Measurements from ENCODE around the gene CFAP61. TPM values are rescaled to one million over a fixed set of nuclear protein-coding genes. Genes with fewer than 3 reads are reported as not detected.

Gene CFAP61
- total RNA-seq, 1 donor from 2014 or later = 0.45 TPM

- peak within 1 kb of the TSS; percentile 58 for H3K4me3 Mint-ChIP-seq
- peaks cover 80% of the 10 kb centered on the region for H3K27me3 Mint-ChIP-seq (ENCODE audit: low read depth)
- no peak for DNase-seq (ENCODE audit: low spot score in 2 of 2, unreplicated experiment in 2 of 2)
- peaks cover 8% of the 10 kb centered on the region for H3K4me1 Mint-ChIP-seq
- no peaks in the 10 kb centered on the region for H3K36me3 Mint-ChIP-seq
- TF ChIP-seq CTCF (IDR thresholded peaks at IDR 0.05; ENCODE audit: unreplicated experiment) = no peak
- no peaks in the 10 kb centered on the region for H3K9me3 Mint-ChIP-seq
- no peak within 1 kb of the TSS for H3K27ac Mint-ChIP-seq
Observed at GRCh38 chr20:20367575-20368417, 315.5 kb downstream of the CFAP61 start, which contains the start of gene INSM1. TSS of gene INSM1 (plus strand) at chr20:20368104. CDS start at chr20:20368268, 164 bp downstream.

DNA sequence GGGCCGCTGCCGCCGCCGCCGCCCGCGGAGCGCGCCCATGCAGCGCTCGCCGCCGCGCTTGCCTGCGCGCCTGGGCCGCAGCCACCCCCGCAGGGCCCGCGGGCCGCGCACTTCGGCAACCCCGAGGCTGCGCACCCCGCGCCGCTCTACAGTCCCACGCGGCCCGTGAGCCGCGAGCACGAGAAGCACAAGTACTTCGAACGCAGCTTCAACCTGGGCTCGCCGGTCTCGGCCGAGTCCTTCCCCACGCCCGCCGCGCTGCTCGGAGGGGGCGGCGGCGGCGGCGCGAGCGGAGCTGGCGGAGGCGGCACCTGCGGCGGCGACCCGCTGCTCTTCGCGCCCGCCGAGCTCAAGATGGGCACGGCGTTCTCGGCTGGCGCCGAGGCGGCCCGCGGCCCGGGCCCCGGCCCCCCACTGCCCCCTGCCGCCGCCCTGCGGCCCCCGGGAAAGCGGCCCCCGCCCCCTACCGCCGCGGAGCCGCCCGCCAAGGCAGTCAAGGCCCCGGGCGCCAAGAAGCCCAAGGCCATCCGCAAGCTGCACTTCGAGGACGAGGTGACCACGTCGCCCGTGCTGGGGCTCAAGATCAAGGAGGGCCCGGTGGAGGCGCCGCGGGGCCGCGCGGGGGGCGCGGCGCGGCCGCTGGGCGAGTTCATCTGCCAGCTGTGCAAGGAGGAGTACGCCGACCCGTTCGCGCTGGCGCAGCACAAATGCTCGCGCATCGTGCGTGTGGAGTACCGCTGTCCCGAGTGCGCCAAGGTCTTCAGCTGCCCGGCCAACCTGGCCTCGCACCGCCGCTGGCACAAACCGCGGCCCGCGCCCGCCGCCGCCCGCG is 316.3 kb downstream of the CFAP61 start:
- no peak for DNase-seq (ENCODE audit: low spot score in 2 of 2, unreplicated experiment in 2 of 2)
- no peaks in the 10 kb centered on the region for H3K9me3 Mint-ChIP-seq
- no peak overlapping the region for H3K27ac Mint-ChIP-seq
- TF ChIP-seq CTCF (IDR thresholded peaks at IDR 0.05; ENCODE audit: unreplicated experiment) = no peak
- peaks cover 8% of the 10 kb centered on the region for H3K4me1 Mint-ChIP-seq
- H3K36me3 Mint-ChIP-seq = no peaks in the 10 kb centered on the region
- peaks cover 80% of the 10 kb centered on the region for H3K27me3 Mint-ChIP-seq (ENCODE audit: low read depth)
- H3K4me3 Mint-ChIP-seq = no peak overlapping the region

DNA sequence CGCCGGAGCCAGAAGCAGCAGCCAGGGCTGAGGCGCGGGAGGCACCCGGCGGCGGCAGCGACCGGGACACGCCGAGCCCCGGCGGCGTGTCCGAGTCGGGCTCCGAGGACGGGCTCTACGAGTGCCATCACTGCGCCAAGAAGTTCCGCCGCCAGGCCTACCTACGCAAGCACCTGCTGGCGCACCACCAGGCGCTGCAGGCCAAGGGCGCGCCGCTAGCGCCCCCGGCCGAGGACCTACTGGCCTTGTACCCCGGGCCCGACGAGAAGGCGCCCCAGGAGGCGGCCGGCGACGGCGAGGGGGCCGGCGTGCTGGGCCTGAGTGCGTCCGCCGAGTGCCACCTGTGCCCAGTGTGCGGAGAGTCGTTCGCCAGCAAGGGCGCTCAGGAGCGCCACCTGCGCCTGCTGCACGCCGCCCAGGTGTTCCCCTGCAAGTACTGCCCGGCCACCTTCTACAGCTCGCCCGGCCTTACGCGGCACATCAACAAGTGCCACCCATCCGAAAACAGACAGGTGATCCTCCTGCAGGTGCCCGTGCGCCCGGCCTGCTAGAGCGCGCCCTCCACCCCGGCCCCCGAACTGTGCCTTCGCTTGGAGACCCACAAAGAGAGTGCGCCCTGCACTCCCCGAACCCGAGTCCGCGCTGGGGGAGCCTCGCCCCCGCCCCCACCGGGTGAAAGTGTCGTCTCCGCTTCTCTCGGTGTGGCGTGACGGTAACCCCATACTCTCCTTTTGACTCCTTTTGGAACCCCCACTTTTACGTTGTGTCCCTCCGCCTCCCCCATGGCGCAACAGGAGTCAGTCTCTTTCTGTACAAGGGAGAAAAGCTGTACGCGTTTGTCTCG is 317.1 kb downstream of the CFAP61 start:
- Mint-ChIP-seq H3K4me1 (peaks cover 8% of the 10 kb centered on the region), H3K27me3 (ENCODE audit: low read depth) (peaks cover 82% of the 10 kb centered on the region), H3K4me3 (peak overlapping the region; percentile 63), H3K36me3 (no peaks in the 10 kb centered on the region), H3K27ac (no peak overlapping the region), H3K9me3 (no peaks in the 10 kb centered on the region)
- no peak for DNase-seq (ENCODE audit: low spot score in 2 of 2, unreplicated experiment in 2 of 2)
- no peak for TF ChIP-seq CTCF (IDR thresholded peaks at IDR 0.05; ENCODE audit: unreplicated experiment)

GRCh38 chr20:20370094-20370575 is 317.8 kb downstream of the CFAP61 start:
- DNase-seq (ENCODE audit: low spot score in 2 of 2, unreplicated experiment in 2 of 2) = no peak
- no peaks in the 10 kb centered on the region for H3K36me3 Mint-ChIP-seq
- H3K4me3 Mint-ChIP-seq = peak overlapping the region; percentile 63
- H3K9me3 Mint-ChIP-seq = no peaks in the 10 kb centered on the region
- peaks cover 8% of the 10 kb centered on the region for H3K4me1 Mint-ChIP-seq
- H3K27me3 Mint-ChIP-seq (ENCODE audit: low read depth) = peaks cover 82% of the 10 kb centered on the region
- no peak overlapping the region for H3K27ac Mint-ChIP-seq
- no peak for TF ChIP-seq CTCF (IDR thresholded peaks at IDR 0.05; ENCODE audit: unreplicated experiment)

DNA sequence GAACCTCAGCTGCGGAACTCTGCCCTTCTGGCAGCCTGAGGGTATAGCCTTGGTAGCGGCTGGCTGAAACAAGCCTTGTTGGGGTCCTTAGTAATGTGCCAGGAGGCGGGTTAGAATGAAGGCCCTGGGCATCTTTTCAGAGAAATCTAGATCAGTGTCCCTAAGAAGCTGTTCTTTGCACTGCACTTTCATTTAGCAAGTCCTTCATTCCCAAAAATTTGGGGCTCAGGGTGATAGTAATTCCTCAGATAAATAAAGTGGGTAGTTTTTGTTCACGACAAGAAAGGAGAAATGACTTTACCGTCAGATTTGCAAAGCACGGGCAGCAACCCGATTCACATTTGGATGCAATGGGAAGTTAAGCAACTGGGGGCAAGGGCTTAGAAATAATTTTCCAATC is 318.8 kb downstream of the CFAP61 start:
- Mint-ChIP-seq H3K9me3 (no peaks in the 10 kb centered on the region), H3K27ac (no peak overlapping the region), H3K27me3 (ENCODE audit: low read depth) (peaks cover 82% of the 10 kb centered on the region), H3K4me1 (peaks cover 8% of the 10 kb centered on the region), H3K4me3 (no peak overlapping the region), H3K36me3 (no peaks in the 10 kb centered on the region)
- no peak for DNase-seq (ENCODE audit: low spot score in 2 of 2, unreplicated experiment in 2 of 2)
- no peak for TF ChIP-seq CTCF (IDR thresholded peaks at IDR 0.05; ENCODE audit: unreplicated experiment)
